Endometrial microvascular endothelial cells (primary cell): ENCODE results near the gene SLC25A45. TPM values are rescaled to one million over a fixed set of nuclear protein-coding genes. Genes with fewer than 3 reads are reported as not detected.
"Not testable (repeated sequence)": the region's sequence is repeated elsewhere in the genome, so short reads cannot be mapped to it uniquely, and the experiment has no call there.

Experiments
- in situ Hi-C: cut with HindIII; loops from 2 replicates; pipeline ENCODE4 v1.10.0; 2017; ENCODE audit warnings: low sequenced_read_pairs, low pct_unique_long_range_greater_than_20kb; ENCODE audit errors: inconsistent ontology term
- total RNA-seq: library from RNA; depleted of rRNA; stranded (reverse); fragments of >200 nt; gene quantifications from one replicate; pipeline ENCODE4 v1.2.3, GENCODE V29; 2015; ENCODE audit errors: inconsistent ontology term

SLC25A45 gene
- total RNA-seq, 1 donor from 2014 or later: 2.8 TPM

- in situ Hi-C loops: no loop called here
These were observed 39.6 kb upstream of the SLC25A45 start for GRCh38 chr11:65421794-65422632.

- in situ Hi-C loops: no loop called here
These were observed 38.7 kb upstream of the SLC25A45 start for GRCh38 chr11:65420979-65421793.

- in situ Hi-C loops: no loop called here
These were observed 38.1 kb upstream of the SLC25A45 start for GRCh38 chr11:65420506-65420905.

- in situ Hi-C loops: no loop called here
These were observed 37.5 kb upstream of the SLC25A45 start for GRCh38 chr11:65419772-65420481.

- in situ Hi-C loops: no loop called here
These were observed 37.0 kb upstream of the SLC25A45 start for GRCh38 chr11:65419460-65419771.

- in situ Hi-C loops: no loop called here
These were observed 36.4 kb upstream of the SLC25A45 start for GRCh38 chr11:65418681-65419459.

GRCh38 chr11:65418431-65418680 lies 35.9 kb upstream of the SLC25A45 start:
- in situ Hi-C loops: no loop called here

GRCh38 chr11:65417702-65418430 lies 35.4 kb upstream of the SLC25A45 start:
- in situ Hi-C loops: no loop called here

GRCh38 chr11:65416841-65417701 lies 34.6 kb upstream of the SLC25A45 start:
- in situ Hi-C loops: no loop called here

GRCh38 chr11:65416341-65416824 lies 33.9 kb upstream of the SLC25A45 start:
- in situ Hi-C loops: no loop called here

- in situ Hi-C loops: no loop called here
These were observed 33.3 kb upstream of the SLC25A45 start for GRCh38 chr11:65415499-65416340.

- in situ Hi-C loops: no loop called here
These were observed 32.5 kb upstream of the SLC25A45 start for GRCh38 chr11:65414776-65415498.

GRCh38 chr11:65413077-65413664 lies 30.7 kb upstream of the SLC25A45 start:
- in situ Hi-C loops: not testable (repeated sequence)

- in situ Hi-C loops: no loop called here
These were observed 30.0 kb upstream of the SLC25A45 start for GRCh38 chr11:65412271-65413076.

GRCh38 chr11:65411681-65412070 lies 29.2 kb upstream of the SLC25A45 start:
- in situ Hi-C loops: no loop called here
